Ishikawa (cell line): ENCODE measurements around the gene PRKN.

Experiments used
- CEBPB ChIP-seq: IDR thresholded peaks from 2 replicates; pipeline ENCODE4 v1.6.1; 2012
- CREB1 ChIP-seq: IDR thresholded peaks from 2 replicates; pipeline ENCODE4 v1.6.1; 2012; ENCODE audit warnings: low read depth
- EGR1 ChIP-seq: IDR thresholded peaks from 2 replicates; pipeline ENCODE4 v1.6.1; 2012
- EP300 ChIP-seq: IDR thresholded peaks from 2 replicates; pipeline ENCODE4 v1.6.1; 2012; ENCODE audit warnings: borderline replicate concordance
- FOXM1 ChIP-seq: IDR thresholded peaks from 2 replicates; pipeline ENCODE4 v1.6.1; 2012; ENCODE audit warnings: low read depth, borderline replicate concordance
- MAX ChIP-seq: IDR thresholded peaks from 2 replicates; pipeline ENCODE4 v1.6.1; 2012
- NFIC ChIP-seq: IDR thresholded peaks from 2 replicates; pipeline ENCODE4 v1.6.1; 2012
- RAD21 ChIP-seq: IDR thresholded peaks from 2 replicates; pipeline ENCODE4 v1.6.1; 2012; ENCODE audit warnings: low read depth
- REST ChIP-seq: IDR thresholded peaks from 2 replicates; pipeline ENCODE4 v1.6.1; 2012; ENCODE audit warnings: low read depth, mild to moderate bottlenecking
- TAF1 ChIP-seq: IDR thresholded peaks from 2 replicates; pipeline ENCODE4 v1.6.1; 2012; ENCODE audit warnings: low read depth, mild to moderate bottlenecking
- TCF12 ChIP-seq: IDR thresholded peaks from 2 replicates; pipeline ENCODE4 v1.6.1; 2012; ENCODE audit warnings: low read depth
- TEAD4 ChIP-seq: IDR thresholded peaks from 2 replicates; pipeline ENCODE4 v1.6.1; 2012
- USF1 ChIP-seq: IDR thresholded peaks from 2 replicates; pipeline ENCODE4 v1.6.1; 2012
- YY1 ChIP-seq: IDR thresholded peaks from 2 replicates; pipeline ENCODE4 v1.6.1; 2012; ENCODE audit warnings: low read depth

GRCh38 chr6:162728197-162728596, 631 bp upstream of the PRKN start:
- no peak for TF ChIP-seq EP300
- TF ChIP-seq CEBPB: no peak
- no peak for TF ChIP-seq TCF12
- TF ChIP-seq REST: no peak
- no peak for TF ChIP-seq MAX
- TF ChIP-seq TEAD4: no peak
- TF ChIP-seq YY1: no peak
- no peak for TF ChIP-seq RAD21
- TF ChIP-seq FOXM1: no peak
- no peak for TF ChIP-seq USF1
- no peak for TF ChIP-seq NFIC
- no peak for TF ChIP-seq EGR1
- TF ChIP-seq CREB1: no peak
- TF ChIP-seq TAF1: no peak
